GM19238 (cell line): Measurements from ENCODE around the gene CUX1.
"Not testable (repeated sequence)": the region's sequence is repeated elsewhere in the genome, so short reads cannot be mapped to it uniquely, and the experiment has no call there.

Experiments
- DNase-seq: peaks from one replicate; pipeline ENCODE4 v3.0.0; 2011; ENCODE audit warnings: low spot score; ENCODE audit not compliant: insufficient read length

The CUX1 gene

GRCh38 chr7:101792682-101793071 is 24.7 kb upstream of the CUX1 start:
- DNase-seq = not testable (repeated sequence)

GRCh38 chr7:101795461-101795860 is 22.0 kb upstream of the CUX1 start:
- no peak for DNase-seq

- DNase-seq = not testable (repeated sequence)
Observed at GRCh38 chr7:101798173-101798572, 19.3 kb upstream of the CUX1 start.

GRCh38 chr7:101803203-101804087 is 14.0 kb upstream of the CUX1 start:
- no peak for DNase-seq

GRCh38 chr7:101804088-101804963 is 13.1 kb upstream of the CUX1 start:
- DNase-seq = no peak

- DNase-seq = peak; percentile 23
Observed at GRCh38 chr7:101804967-101805366, 12.5 kb upstream of the CUX1 start.

- DNase-seq = no peak
Observed at GRCh38 chr7:101812595-101812994, 4.8 kb upstream of the CUX1 start.

GRCh38 chr7:101813402-101814019 is 3.9 kb upstream of the CUX1 start:
- DNase-seq = no peak

GRCh38 chr7:101814081-101814990 is 3.1 kb upstream of the CUX1 start:
- peak; percentile 81 for DNase-seq

GRCh38 chr7:101814991-101815825 is 2.2 kb upstream of the CUX1 start:
- DNase-seq = peak; percentile 75

GRCh38 chr7:101815826-101816594 is 1.4 kb upstream of the CUX1 start:
- DNase-seq = peak; percentile 90

- DNase-seq = peak; percentile 58
Observed at GRCh38 chr7:101816595-101817470, 593 bp upstream of the CUX1 start.

- DNase-seq = no peak
Observed at GRCh38 chr7:101818287-101819071, 1.1 kb downstream of the CUX1 start.

GRCh38 chr7:101819183-101819582 is 1.8 kb downstream of the CUX1 start:
- no peak for DNase-seq

- DNase-seq = no peak
Observed at GRCh38 chr7:101819913-101820522, 2.6 kb downstream of the CUX1 start.

- no peak for DNase-seq
Observed at GRCh38 chr7:101820703-101821102, 3.3 kb downstream of the CUX1 start.

GRCh38 chr7:101822632-101823031 is 5.2 kb downstream of the CUX1 start:
- not testable (repeated sequence) for DNase-seq
